Activated T-helper 2 cell treated with anti-CD3 and anti-CD28 coated beads, Interferon-gamma antibody, Interleukin-2, Interleukin-4, amounts not matched to agents 10 μg/mL and 5 μg/mL and 100 μg/mL, durations not matched to agents 14 hours and 24 hours and 36 hours (primary cell): ENCODE measurements around the gene ETFBKMT. TPM values are rescaled to one million over a fixed set of nuclear protein-coding genes. Genes with fewer than 3 reads are reported as not detected.
A peak's percentile ranks its signal among the peaks of the same experiment; 100 is the strongest.

Experiments used
- DNase-seq: peaks from one replicate; pipeline ENCODE4 v3.0.0; 2021; ENCODE audit warnings: low spot score
- H3K27ac Mint-ChIP-seq: one replicate; pipeline ENCODE4 v1.8.0; 2021; ENCODE audit warnings: mixed read lengths
- H3K27me3 Mint-ChIP-seq: one replicate; pipeline ENCODE4 v1.8.0; 2021; ENCODE audit warnings: low read depth, mixed read lengths
- H3K36me3 Mint-ChIP-seq: one replicate; pipeline ENCODE4 v1.8.0; 2021; ENCODE audit warnings: low read depth, mixed read lengths
- H3K4me1 Mint-ChIP-seq: one replicate; pipeline ENCODE4 v1.8.0; 2021; ENCODE audit warnings: low read depth, mixed read lengths
- H3K4me3 Mint-ChIP-seq: one replicate; pipeline ENCODE4 v1.8.0; 2021; ENCODE audit warnings: low read depth, mild to moderate bottlenecking, moderate library complexity, mixed read lengths
- H3K9me3 Mint-ChIP-seq: one replicate; pipeline ENCODE4 v1.8.0; 2021; ENCODE audit warnings: mixed read lengths
- intact Hi-C: fragments of 100-400 bp; cut with micrococcal nuclease; formaldehyde crosslinking; loops from one replicate; pipeline ENCODE4 v1.15.1; 2023
- total RNA-seq: library from RNA; stranded (reverse); gene quantifications from 2 replicates; pipeline ENCODE4 v1.2.3, GENCODE V29; 2022

Gene ETFBKMT, protein sequence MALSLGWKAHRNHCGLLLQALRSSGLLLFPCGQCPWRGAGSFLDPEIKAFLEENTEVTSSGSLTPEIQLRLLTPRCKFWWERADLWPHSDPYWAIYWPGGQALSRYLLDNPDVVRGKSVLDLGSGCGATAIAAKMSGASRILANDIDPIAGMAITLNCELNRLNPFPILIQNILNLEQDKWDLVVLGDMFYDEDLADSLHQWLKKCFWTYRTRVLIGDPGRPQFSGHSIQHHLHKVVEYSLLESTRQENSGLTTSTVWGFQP
- 0.37 and 0.39 TPM in 2 replicates for total RNA-seq

DNA sequence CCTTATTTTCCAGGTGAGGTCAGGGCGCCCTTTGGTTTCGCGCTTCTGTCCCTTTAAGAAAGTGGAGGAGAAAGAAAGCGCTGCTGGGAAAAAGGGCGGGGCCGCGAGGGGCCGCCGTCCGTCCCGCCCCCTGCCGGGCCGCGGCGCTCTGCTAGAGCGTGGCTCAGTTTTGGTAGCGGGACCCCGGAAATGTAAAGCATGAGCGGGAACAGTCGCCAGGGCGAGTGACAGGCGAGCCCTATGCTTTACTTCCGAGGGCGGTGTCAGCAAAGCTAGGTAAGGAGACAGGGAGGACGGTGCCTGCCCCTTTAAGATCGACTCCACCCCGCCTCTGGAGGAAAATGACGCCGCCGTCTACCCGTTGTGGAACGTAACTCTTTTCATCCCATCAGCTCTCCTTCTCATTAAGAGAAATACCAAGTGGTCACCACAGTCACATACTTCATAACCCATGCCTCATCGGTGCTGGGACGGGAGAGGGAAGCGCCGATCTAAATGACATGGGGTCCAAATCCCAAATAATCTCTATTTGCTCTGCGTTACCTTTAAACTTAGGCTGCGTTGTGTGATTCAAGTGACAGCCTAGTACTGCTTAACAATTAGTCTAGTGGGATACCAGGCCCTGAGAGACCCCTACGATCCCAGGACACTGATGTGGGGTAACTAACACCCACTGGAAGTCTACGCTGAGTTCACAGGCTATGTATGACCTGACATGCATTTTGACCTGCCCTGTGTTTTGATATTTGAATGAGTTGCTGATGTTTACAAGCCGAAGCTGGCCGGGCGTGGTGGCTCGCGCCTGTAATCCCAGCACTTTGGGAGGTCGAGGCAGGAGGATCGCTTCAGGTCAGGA is at the start of gene ETFBKMT:
Gene ETFBKMT, plus strand, starts transcription at position 602 of the 856 bp plus-strand sequence. CDS start 2,266 bp downstream, outside the sequence.
- Mint-ChIP-seq H3K27me3 (no peaks in the 10 kb centered on the region), H3K27ac (peak within 1 kb of the TSS; percentile 97), H3K9me3 (no peaks in the 10 kb centered on the region), H3K36me3 (no peaks in the 10 kb centered on the region), H3K4me3 (peak within 1 kb of the TSS; percentile 95), H3K4me1 (peaks cover 5% of the 10 kb centered on the region)
- intact Hi-C loops: loop anchor here (1.0 to 5.0 kb wide), 10 partner anchors 70 to 1096 kb away; partner anchors contain the start of genes AMN1, DNM1L, RESF1 and YARS2
- DNase-seq: peak; percentile 95

DNA sequence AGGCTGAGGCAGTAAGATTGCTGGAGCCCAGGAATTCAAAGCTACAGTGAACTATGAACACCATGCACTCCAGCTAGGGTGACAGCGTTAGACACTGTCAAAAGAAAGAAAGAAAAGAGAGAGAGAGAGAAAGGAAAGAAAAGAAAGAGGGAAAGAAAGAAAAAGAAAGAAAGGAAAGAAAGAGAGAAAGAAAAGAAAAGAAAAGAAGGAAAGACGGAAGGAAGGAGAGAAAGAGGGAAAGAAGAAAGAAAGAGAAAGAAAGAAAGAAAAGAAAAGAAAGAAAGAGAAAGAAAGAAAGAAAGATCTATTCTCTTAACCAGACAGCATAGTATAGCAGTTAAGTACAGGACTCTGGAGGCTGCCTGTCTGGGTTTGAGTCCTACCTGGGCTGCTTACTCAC is 46.7 kb upstream of the ETFBKMT start:
- intact Hi-C loops: no loop called here

DNA sequence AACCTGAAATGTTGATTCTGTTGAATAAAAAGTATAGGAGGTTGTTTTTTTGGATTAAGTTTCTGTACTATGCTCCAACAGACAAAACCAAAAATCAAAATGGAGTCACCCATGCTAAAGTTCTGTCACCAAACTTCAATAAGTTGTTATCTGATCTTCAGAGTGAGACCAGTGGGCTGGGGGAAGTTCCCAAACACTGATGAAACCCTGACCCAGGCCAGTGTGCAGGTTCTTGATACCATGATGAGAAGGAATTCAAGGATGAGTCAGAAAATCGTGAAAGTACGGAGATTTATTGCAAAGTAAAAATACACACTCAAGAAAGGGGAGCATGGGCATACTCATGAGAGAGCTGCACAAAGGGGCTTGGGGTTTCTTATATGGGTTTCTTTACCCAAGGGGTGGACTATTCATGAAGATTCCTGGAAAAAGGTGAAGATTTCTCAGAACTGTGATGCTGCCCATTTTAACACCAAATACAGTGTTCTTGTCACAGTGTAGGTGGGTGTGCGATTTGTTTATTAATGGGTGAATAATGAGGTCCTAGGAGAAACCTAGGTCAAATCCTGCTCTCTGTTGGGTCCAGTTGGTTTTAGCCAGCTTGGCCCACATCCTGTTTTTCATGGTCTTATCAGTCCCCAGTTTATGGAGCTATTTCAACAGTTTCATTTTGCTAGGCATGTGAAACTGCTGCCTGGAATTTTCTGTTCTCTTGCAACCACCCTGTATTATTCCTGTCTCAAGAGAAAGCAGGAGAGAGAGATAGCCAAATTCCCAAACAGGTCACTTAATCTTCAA is 41.1 kb upstream of the ETFBKMT start:
- Mint-ChIP-seq H3K4me1 (peaks cover 3% of the 10 kb centered on the region), H3K36me3 (no peaks in the 10 kb centered on the region), H3K27me3 (peaks cover 1% of the 10 kb centered on the region), H3K4me3 (no peak overlapping the region), H3K9me3 (no peaks in the 10 kb centered on the region), H3K27ac (no peak overlapping the region)
- DNase-seq: no peak
- intact Hi-C loops: no loop called here

More for the DNA sequence above, 46.7 kb upstream of the ETFBKMT start:
- no peaks in the 10 kb centered on the region for H3K4me1 Mint-ChIP-seq
- H3K27me3 Mint-ChIP-seq: no peaks in the 10 kb centered on the region
- H3K36me3 Mint-ChIP-seq: no peaks in the 10 kb centered on the region
- H3K4me3 Mint-ChIP-seq: no peak overlapping the region
- DNase-seq: no peak
- peaks cover 6% of the 10 kb centered on the region for H3K9me3 Mint-ChIP-seq
- H3K27ac Mint-ChIP-seq: no peak overlapping the region

DNA sequence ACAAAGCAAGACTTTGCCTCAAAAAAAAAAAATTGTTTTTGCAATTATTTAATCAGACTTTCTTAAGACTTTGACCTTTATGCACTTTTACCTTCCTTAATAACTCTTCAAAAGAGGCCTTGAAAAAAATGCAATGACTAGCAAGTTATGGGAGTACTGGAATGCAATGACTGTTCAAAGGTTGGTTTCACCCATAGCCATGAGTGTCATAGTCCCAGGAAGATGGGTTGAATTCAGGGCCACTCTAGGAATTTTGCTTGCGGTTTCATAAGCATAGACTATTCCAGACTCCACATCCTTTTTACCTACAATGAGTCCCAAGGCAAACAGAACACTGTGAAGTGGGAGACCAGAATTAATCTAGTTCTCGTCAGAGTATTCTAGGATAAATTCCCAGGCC is 39.2 kb upstream of the ETFBKMT start:
- H3K36me3 Mint-ChIP-seq: no peaks in the 10 kb centered on the region
- DNase-seq: no peak
- peaks cover 3% of the 10 kb centered on the region for H3K4me1 Mint-ChIP-seq
- H3K4me3 Mint-ChIP-seq: no peak overlapping the region
- H3K9me3 Mint-ChIP-seq: no peaks in the 10 kb centered on the region
- no peak overlapping the region for H3K27ac Mint-ChIP-seq
- peaks cover 1% of the 10 kb centered on the region for H3K27me3 Mint-ChIP-seq
- intact Hi-C loops: no loop called here

DNA sequence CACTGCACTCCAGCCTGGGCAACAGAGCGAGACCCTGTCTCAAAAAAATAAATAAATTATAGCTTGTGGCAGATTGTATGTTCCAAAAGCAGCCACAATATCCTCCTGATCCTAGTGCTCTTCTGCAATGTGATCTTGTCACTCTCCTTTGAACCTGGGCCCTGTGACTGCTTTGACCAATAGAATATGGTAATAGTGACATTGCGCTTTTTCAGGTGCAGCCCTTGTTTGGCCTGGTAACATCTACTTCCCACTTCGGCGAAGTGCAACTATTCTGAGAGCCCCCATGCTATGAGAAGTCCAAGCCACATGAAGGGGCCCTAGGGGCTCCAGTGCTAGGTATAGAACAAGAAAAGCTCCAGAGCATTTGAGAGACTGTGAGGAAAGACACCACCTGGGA is 37.5 kb upstream of the ETFBKMT start:
- H3K4me3 Mint-ChIP-seq: no peak overlapping the region
- no peaks in the 10 kb centered on the region for H3K36me3 Mint-ChIP-seq
- intact Hi-C loops: no loop called here
- no peak for DNase-seq
- no peak overlapping the region for H3K27ac Mint-ChIP-seq
- peaks cover 3% of the 10 kb centered on the region for H3K4me1 Mint-ChIP-seq
- peaks cover 1% of the 10 kb centered on the region for H3K27me3 Mint-ChIP-seq
- H3K9me3 Mint-ChIP-seq: no peaks in the 10 kb centered on the region

DNA sequence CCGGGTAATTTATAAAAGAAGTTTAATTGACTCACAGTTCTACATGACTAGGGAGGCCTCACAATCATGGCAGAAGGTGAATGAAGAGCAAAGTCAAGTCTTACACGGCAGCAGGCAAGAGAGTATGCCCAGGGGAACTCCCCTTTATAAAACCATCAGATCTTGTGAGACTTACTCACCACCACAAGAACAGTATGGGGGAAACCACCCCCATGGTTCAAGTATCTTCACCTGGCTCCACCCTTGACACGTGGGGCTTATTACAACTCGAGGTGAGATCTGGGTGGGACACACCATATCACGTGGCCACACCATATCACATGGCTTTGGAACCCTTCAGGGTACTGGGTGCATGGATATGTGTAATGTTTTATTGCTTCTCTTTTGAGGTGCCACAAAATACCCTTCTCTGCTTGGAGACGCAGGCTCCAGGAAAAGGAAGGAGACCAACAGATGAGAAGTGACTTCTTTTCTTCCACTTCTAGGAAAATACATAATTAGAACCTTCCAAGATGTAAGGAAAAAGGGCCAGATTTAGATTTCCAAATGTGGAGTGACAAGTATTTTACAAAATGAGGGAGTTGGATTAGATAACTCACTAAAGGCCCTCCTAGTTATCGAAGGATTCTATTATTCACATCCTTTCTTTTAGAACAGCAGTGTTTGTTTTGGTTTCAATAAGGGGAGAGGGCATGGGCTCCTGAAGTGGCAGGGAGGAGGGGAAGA is 33.1 kb upstream of the ETFBKMT start:
- Mint-ChIP-seq H3K27ac (no peak overlapping the region), H3K9me3 (no peaks in the 10 kb centered on the region), H3K4me1 (no peaks in the 10 kb centered on the region), H3K27me3 (no peaks in the 10 kb centered on the region), H3K4me3 (no peak overlapping the region), H3K36me3 (no peaks in the 10 kb centered on the region)
- no peak for DNase-seq
- intact Hi-C loops: no loop called here

DNA sequence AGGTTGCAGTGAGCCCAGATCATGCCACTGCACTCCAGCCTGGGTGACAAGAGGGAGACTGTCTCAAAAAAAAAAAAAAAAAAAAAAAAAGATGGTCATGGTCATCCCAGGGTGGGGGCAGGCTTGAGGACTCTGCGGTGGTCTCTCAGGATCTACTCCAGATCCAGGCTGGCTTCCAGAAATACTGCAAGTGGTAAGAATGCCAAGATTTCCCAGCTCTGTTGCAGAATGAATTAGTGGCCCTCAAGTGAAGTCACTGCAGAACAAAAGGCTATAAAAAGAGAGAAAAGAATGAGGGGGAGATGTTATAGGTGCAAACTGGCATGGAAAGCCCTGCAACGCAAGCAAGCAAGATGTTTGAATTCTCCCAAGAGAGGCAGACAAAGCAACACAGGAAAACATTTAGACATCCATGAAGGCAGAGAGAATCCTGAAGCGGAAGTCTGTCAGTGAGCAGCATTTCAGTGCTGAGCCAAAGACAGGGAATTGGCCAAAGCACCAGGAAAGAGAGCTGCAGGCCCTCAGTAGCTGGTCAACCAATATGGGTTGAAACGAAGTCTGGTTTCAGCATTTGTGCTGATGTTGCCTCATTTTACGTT is 31.9 kb upstream of the ETFBKMT start:
- no peaks in the 10 kb centered on the region for H3K36me3 Mint-ChIP-seq
- no peaks in the 10 kb centered on the region for H3K9me3 Mint-ChIP-seq

DNA sequence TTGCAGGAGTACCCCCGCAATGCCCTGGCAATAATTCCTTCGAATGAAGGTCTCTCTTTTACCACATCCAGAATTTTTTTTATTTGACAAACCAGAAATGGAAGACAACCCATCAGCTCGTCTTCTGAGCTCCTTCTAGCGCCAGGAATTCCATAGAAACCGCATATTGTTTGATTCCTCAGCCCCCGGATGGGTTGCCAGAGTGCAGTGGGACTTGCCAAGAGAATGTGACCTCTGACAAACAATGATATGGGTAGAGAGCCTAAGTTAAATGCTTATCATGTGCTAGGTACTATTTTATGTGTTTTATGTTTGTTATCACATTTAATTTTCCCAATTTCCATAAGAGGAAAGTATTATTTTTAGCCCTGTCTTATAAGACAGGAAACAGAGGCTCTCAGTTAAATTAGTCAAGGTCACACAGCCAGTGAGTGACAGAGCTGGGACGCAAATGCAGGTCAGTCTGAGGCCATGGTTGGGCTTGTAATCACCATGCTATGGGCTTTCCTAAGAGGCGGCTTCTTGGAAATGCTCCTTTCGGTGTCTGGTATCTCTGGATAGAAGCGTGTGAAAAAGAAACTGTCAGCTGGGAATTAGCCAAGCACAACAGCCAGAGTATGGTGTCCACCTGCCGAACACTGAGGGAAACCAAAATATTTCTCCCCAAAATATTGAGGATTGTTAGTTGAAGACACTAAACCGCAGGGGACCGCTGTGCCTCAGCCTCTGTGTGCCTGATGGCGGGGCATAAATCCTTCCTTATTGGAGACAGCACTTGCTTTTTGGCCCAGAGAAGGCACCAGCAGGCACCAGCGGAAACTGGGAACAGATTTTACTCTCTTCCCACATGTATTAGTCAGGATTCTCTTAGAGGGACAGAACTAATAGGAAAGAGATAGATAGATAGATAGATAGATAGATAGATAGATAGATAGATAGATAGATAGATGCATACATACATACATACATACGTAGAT is 29.4 kb upstream of the ETFBKMT start:
- no peaks in the 10 kb centered on the region for H3K27me3 Mint-ChIP-seq
- no peaks in the 10 kb centered on the region for H3K36me3 Mint-ChIP-seq
- H3K4me1 Mint-ChIP-seq: no peaks in the 10 kb centered on the region
- H3K27ac Mint-ChIP-seq: no peak overlapping the region
- H3K9me3 Mint-ChIP-seq: no peaks in the 10 kb centered on the region
- intact Hi-C loops: no loop called here
- H3K4me3 Mint-ChIP-seq: no peak overlapping the region
- no peak for DNase-seq

More for the DNA sequence above, 31.9 kb upstream of the ETFBKMT start:
- no peak for DNase-seq
- Mint-ChIP-seq H3K4me3 (no peak overlapping the region), H3K27ac (no peak overlapping the region), H3K4me1 (no peaks in the 10 kb centered on the region), H3K27me3 (no peaks in the 10 kb centered on the region)
- intact Hi-C loops: no loop called here

DNA sequence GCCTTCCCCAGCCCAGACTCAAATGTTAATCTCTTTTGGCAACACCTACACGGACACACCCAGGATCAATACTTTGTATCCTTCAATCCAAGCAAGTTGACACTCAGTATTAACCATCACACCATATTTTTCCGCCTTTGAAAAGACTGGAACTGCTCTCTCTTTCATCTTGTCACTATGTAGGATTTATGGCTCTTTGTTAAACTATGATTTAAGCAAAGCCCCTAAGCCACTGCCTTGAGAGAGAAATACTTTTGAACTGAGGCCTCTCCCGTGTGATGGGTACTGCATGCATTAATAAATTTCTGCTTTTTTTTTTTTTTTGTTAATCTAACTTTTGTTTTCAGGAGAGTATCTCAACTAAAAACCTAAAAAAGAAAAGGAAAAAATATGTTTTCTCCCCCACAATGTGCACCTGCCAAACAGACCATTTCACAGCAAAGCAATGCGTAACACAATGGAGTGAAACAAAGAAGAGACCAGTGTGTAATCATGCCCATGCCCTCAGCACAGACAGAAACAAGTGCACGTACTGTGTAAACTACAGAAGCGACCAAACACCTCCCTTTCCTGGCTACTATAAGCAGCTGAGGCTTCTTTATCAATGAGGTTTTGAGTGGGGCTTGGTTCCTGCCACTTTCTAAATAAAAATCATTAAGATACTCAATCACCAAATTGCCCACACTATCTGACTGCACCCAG is 28.3 kb upstream of the ETFBKMT start:
- Mint-ChIP-seq H3K9me3 (no peaks in the 10 kb centered on the region), H3K36me3 (no peaks in the 10 kb centered on the region), H3K27ac (no peak overlapping the region), H3K27me3 (no peaks in the 10 kb centered on the region), H3K4me3 (no peak overlapping the region), H3K4me1 (no peaks in the 10 kb centered on the region)
- intact Hi-C loops: no loop called here
- no peak for DNase-seq

DNA sequence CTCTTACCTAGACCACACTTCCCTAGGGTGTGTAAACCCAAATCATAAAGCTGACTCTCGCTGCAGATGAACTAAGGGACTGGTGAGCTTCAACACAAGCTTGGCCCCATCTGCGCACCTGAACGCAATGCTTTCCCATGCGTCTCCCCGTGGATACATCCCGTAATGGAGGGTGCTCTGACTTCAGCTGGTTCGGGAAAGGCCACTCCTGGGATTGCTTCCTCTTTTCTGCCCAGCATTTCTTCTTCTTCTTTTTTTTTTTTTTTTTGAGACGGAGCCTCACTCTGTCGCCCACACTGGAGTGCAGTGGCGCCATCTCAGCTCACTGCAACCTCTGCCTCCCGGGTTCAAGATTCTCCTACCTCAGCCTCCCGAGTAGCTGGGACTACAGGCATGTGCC is 27.7 kb upstream of the ETFBKMT start:
- H3K27me3 Mint-ChIP-seq: no peaks in the 10 kb centered on the region
- no peak overlapping the region for H3K4me3 Mint-ChIP-seq
- no peaks in the 10 kb centered on the region for H3K4me1 Mint-ChIP-seq
- DNase-seq: no peak
- no peaks in the 10 kb centered on the region for H3K36me3 Mint-ChIP-seq
- no peak overlapping the region for H3K27ac Mint-ChIP-seq
- H3K9me3 Mint-ChIP-seq: no peaks in the 10 kb centered on the region
- intact Hi-C loops: no loop called here

DNA sequence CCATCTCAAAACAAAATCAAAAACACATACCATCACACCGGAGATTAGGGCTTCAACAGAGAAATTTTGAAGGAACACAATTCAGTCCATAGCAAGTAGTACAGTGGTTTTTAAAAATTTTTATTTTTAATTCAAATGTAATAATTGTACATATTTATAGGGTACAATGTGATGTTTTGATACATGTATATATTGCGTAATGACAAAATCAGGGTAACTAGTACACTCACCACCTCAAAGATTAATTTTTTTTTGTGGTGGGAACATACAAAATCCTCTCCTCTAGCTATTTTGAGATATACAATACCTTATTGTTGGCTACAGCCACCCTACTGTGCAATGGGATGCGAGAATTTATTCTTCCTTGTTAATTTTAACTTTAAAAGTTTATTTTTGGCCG is 26.0 kb upstream of the ETFBKMT start:
- no peaks in the 10 kb centered on the region for H3K4me1 Mint-ChIP-seq
- DNase-seq: no peak
- H3K27ac Mint-ChIP-seq: no peak overlapping the region
- intact Hi-C loops: no loop called here
- H3K27me3 Mint-ChIP-seq: no peaks in the 10 kb centered on the region
- no peaks in the 10 kb centered on the region for H3K36me3 Mint-ChIP-seq
- H3K4me3 Mint-ChIP-seq: no peak overlapping the region
- H3K9me3 Mint-ChIP-seq: no peaks in the 10 kb centered on the region
